ENCODE measurements around the gene TMC3. TPM values are rescaled to one million over a fixed set of nuclear protein-coding genes. Genes with fewer than 3 reads are reported as not detected.
A peak's percentile ranks its signal among the peaks of the same experiment; 100 is the strongest.

Gene TMC3
- total RNA-seq, 3 donors from 2014 or later (not counting 1 experiment from before 2014, with no cell fraction given): not detected

GRCh38 chr15:81303244-81304225 is 70.5 kb downstream of the TMC3 start:
- Mint-ChIP-seq H3K4me3 (peak overlapping the region; percentile 99), H3K36me3 (peaks cover 53% of the 10 kb centered on the region), H3K4me1 (peaks cover 87 to 88% of the 10 kb centered on the region in 2 donors), H3K27me3 (ENCODE audit: low read depth in 2 of 2) (no peaks in the 10 kb centered on the region), H3K9me3 (no peaks in the 10 kb centered on the region), H3K27ac (peak overlapping the region; percentile 97 to 98)
- H3K27ac ChIP-seq (ENCODE audit: low read length): peak overlapping the region; percentile 81
- H3K4me1 ChIP-seq (ENCODE audit: control insufficient read depth, insufficient read depth, low read length): peaks cover 78% of the 10 kb centered on the region
- H3K27me3 ChIP-seq (ENCODE audit: control insufficient read depth, insufficient read depth, low read length): no peaks in the 10 kb centered on the region
- H3K9me3 ChIP-seq (ENCODE audit: control insufficient read depth, insufficient read depth, low read length): no peaks in the 10 kb centered on the region
- peaks cover 94% of the 10 kb centered on the region for H3K36me3 ChIP-seq (ENCODE audit: control insufficient read depth, insufficient read depth, low read length)
- H3K4me3 ChIP-seq (ENCODE audit: low read length): no peak overlapping the region
- TF ChIP-seq, protein P1, sequence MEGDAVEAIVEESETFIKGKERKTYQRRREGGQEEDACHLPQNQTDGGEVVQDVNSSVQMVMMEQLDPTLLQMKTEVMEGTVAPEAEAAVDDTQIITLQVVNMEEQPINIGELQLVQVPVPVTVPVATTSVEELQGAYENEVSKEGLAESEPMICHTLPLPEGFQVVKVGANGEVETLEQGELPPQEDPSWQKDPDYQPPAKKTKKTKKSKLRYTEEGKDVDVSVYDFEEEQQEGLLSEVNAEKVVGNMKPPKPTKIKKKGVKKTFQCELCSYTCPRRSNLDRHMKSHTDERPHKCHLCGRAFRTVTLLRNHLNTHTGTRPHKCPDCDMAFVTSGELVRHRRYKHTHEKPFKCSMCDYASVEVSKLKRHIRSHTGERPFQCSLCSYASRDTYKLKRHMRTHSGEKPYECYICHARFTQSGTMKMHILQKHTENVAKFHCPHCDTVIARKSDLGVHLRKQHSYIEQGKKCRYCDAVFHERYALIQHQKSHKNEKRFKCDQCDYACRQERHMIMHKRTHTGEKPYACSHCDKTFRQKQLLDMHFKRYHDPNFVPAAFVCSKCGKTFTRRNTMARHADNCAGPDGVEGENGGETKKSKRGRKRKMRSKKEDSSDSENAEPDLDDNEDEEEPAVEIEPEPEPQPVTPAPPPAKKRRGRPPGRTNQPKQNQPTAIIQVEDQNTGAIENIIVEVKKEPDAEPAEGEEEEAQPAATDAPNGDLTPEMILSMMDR (IDR thresholded peaks at IDR 0.05): no peak
- DNase-seq (peak in 1 of 2 donors; percentile 68), ATAC-seq (no peak)
- intact Hi-C loops (cut with micrococcal nuclease): no loop called here
- WGBS (ENCODE audit: insufficient coverage): 63% methylated on average over 8 of the region's 9 CpGs

DNA sequence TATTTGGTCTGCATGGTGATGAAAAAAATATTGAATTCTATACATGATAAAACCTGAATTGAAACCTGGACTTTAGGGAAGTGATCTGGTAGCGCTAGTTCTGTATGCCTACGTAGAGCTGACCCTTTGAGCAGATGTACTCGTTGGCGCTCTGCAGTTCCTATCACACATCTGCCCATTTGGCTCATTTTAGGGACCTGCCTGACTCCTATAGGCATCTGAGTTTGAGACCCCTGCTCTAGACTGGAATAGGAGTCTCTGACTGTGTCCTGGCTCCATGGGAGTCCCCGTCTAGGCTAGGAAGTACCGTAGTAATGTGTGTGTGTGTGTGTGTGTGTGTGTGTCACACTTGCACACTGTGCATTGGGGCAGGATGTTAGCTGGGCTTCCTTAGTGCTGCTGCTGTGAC is 71.3 kb downstream of the TMC3 start:
- H3K4me3 ChIP-seq (ENCODE audit: low read length): no peak overlapping the region
- Mint-ChIP-seq H3K36me3 (peaks cover 53% of the 10 kb centered on the region), H3K9me3 (no peaks in the 10 kb centered on the region), H3K27ac (peak overlapping the region; percentile 97 to 98), H3K4me3 (peak overlapping the region; percentile 99), H3K4me1 (peaks cover 96% of the 10 kb centered on the region in 2 donors), H3K27me3 (ENCODE audit: low read depth in 2 of 2) (no peaks in the 10 kb centered on the region)
- peaks cover 85% of the 10 kb centered on the region for H3K36me3 ChIP-seq (ENCODE audit: control insufficient read depth, insufficient read depth, low read length)
- H3K27me3 ChIP-seq (ENCODE audit: control insufficient read depth, insufficient read depth, low read length): no peaks in the 10 kb centered on the region
- 26% methylated on average over 6 of the region's 6 CpGs for WGBS (ENCODE audit: insufficient coverage)
- H3K4me1 ChIP-seq (ENCODE audit: control insufficient read depth, insufficient read depth, low read length): peaks cover 86% of the 10 kb centered on the region
- ATAC-seq: peak in 2 of 3 donors; percentile 37 to 44
- intact Hi-C loops (cut with micrococcal nuclease): no loop called here
- no peaks in the 10 kb centered on the region for H3K9me3 ChIP-seq (ENCODE audit: control insufficient read depth, insufficient read depth, low read length)
- TF ChIP-seq, protein P1 (IDR thresholded peaks at IDR 0.05): no peak
- DNase-seq: peak in 1 of 2 donors; percentile 48
- H3K27ac ChIP-seq (ENCODE audit: low read length): peak overlapping the region; percentile 81

GRCh38 chr15:81301815-81302399 is 72.1 kb downstream of the TMC3 start:
- peaks cover 97 to 98% of the 10 kb centered on the region in 2 donors for H3K4me1 Mint-ChIP-seq
- Histone ChIP-seq H3K4me3 (ENCODE audit: low read length) (peak overlapping the region; percentile 72), H3K36me3 (ENCODE audit: control insufficient read depth, insufficient read depth, low read length) (peaks cover 77% of the 10 kb centered on the region), H3K4me1 (ENCODE audit: control insufficient read depth, insufficient read depth, low read length) (peaks cover 84% of the 10 kb centered on the region), H3K27ac (ENCODE audit: low read length) (peak overlapping the region; percentile 81), H3K9me3 (ENCODE audit: control insufficient read depth, insufficient read depth, low read length) (no peaks in the 10 kb centered on the region), H3K27me3 (ENCODE audit: control insufficient read depth, insufficient read depth, low read length) (no peaks in the 10 kb centered on the region)
- H3K27me3 Mint-ChIP-seq (ENCODE audit: low read depth in 2 of 2): no peaks in the 10 kb centered on the region
- DNase-seq (peak in 1 of 2 donors; percentile 39), ATAC-seq (peak; percentile 49 to 70 (median 61))
- H3K4me3 Mint-ChIP-seq: peak overlapping the region; percentile 99
- peaks cover 48% of the 10 kb centered on the region for H3K36me3 Mint-ChIP-seq
- TF ChIP-seq, protein P1 (IDR thresholded peaks at IDR 0.05): no peak
- intact Hi-C loops (cut with micrococcal nuclease): loop anchor here (2.0 kb wide), 1 partner anchor 23 kb away; the partner anchor contains the start of gene STARD5
- H3K27ac Mint-ChIP-seq: peak overlapping the region; percentile 97 to 98
- WGBS (ENCODE audit: insufficient coverage): 8% methylated on average over 5 of the region's 5 CpGs
- no peaks in the 10 kb centered on the region for H3K9me3 Mint-ChIP-seq
